Motor neuron (in vitro differentiated cells): ENCODE measurements around the gene ERC2. TPM values are rescaled to one million over a fixed set of nuclear protein-coding genes. Genes with fewer than 3 reads are reported as not detected.
A peak's percentile ranks its signal among the peaks of the same experiment; 100 is the strongest.

Source experiments
- ATAC-seq, 8 experiments: fragments of 200-7000 bp; cut with Tn5 transposase; replicated peaks in 6 of 8; 2 replicates each; pipeline ENCODE4 v1.8.0; 2021; ENCODE audit warnings: mild to moderate bottlenecking in 8 of 8, moderate library complexity in 8 of 8
- H3K27ac ChIP-seq, 2 donors: fragments of 250-450 bp; sonication (Bioruptor Pico); 2 replicates each; pipeline ENCODE4 v1.9.0; 2021; ENCODE audit warnings: antibody characterized with exemption in 2 of 2, mild to moderate bottlenecking in 2 of 2, moderate library complexity in 1 of 2
- H3K4me1 ChIP-seq, 2 donors: fragments of 250-450 bp; sonication (Bioruptor Pico); replicated peaks in 1 of 2; 2 replicates each; pipeline ENCODE4 v1.6.1; 2021; ENCODE audit warnings: antibody characterized with exemption in 2 of 2, mild to moderate bottlenecking in 2 of 2, moderate library complexity in 1 of 2
- H3K4me3 ChIP-seq, 5 donors: fragments of 250-450 bp; sonication (Bioruptor Pico); 2 replicates each; pipeline ENCODE4 v1.9.0; 2021; ENCODE audit warnings: antibody characterized with exemption in 5 of 5, mild to moderate bottlenecking in 5 of 5, moderate library complexity in 4 of 5
- WGBS, 10 experiments: fragments of 450-650 bp; shearing (Covaris generic); methylation state at CpG; one replicate each; pipeline ENCODE4 v1.0.0; 2022; 5-methylcytosine and 5-hydroxymethylcytosine counted together
- in situ Hi-C, 9 experiments: fragments of 400-800 bp; cut with MboI; loops; one replicate each; pipeline ENCODE4 v1.15.0; 2021; ENCODE audit warnings: low sequenced_read_pairs in 9 of 9, low pct_unique_long_range_greater_than_20kb in 2 of 9; ENCODE audit not compliant: unreplicated experiment in 9 of 9
- total RNA-seq, 8 experiments: library from RNA; unstranded; fragments of 300-600 nt; gene quantifications; 2 replicates each; pipeline versions ENCODE4 v1.2.3 to v1.2.4, GENCODE V29; 2022

ERC2 gene
- total RNA-seq, 8 experiments from 2014 or later: 1.0 to 28.0 (median 18.2) TPM

- no peak for ATAC-seq
Measured at GRCh38 chr3:55728461-55729100, 739.7 kb downstream of the ERC2 start.

GRCh38 chr3:55726501-55726775 lies 741.8 kb downstream of the ERC2 start:
- in situ Hi-C loops: loop anchor here in 2 of 9 experiments (25.0 kb wide), 3 partner anchors 239 to 864 kb away; partner anchors contain the start of gene WNT5A (in 1 of the 2)
- 40 to 100% (median 95%) methylated on average over 1 to 2 of the region's 2 CpGs; no CpG with 5 or more reads in 6 of the 10 experiments for WGBS, 10 experiments

More at GRCh38 chr3:55728461-55729100, 739.7 kb downstream of the ERC2 start:
- Histone ChIP-seq H3K4me1 (no peaks in the 10 kb centered on the region), H3K27ac (no peak overlapping the region), H3K4me3 (no peak overlapping the region)
- in situ Hi-C loops: loop anchor here in 2 of 9 experiments (25.0 kb wide), 3 partner anchors 241 to 866 kb away; partner anchors contain the start of gene WNT5A (in 1 of the 2)
- 10 to 100% (median 92%) methylated on average over 1 to 5 of the region's 5 CpGs; no CpG with 5 or more reads in 4 of the 10 experiments for WGBS, 10 experiments

GRCh38 chr3:55725681-55726500 lies 742.4 kb downstream of the ERC2 start:
- H3K4me3 ChIP-seq: no peak overlapping the region
- ATAC-seq: no peak
- 0 to 80% (median 13%) methylated on average over 1 to 3 of the region's 3 CpGs; no CpG with 5 or more reads in 3 of the 10 experiments for WGBS, 10 experiments
- in situ Hi-C loops: loop anchor here in 2 of 9 experiments (25.0 kb wide), 3 partner anchors 239 to 864 kb away; partner anchors contain the start of gene WNT5A (in 1 of the 2)
- no peak overlapping the region for H3K27ac ChIP-seq
- no peaks in the 10 kb centered on the region for H3K4me1 ChIP-seq

More at GRCh38 chr3:55726501-55726775, 741.8 kb downstream of the ERC2 start:
- no peak for ATAC-seq
- H3K4me3 ChIP-seq: no peak overlapping the region
- H3K27ac ChIP-seq: no peak overlapping the region
- H3K4me1 ChIP-seq: no peaks in the 10 kb centered on the region

GRCh38 chr3:55724821-55725220 lies 743.4 kb downstream of the ERC2 start:
- H3K4me3 ChIP-seq: no peak overlapping the region
- 0 to 100% (median 75%) methylated on average over 1 to 2 of the region's 2 CpGs; no CpG with 5 or more reads in 2 of the 10 experiments for WGBS, 10 experiments
- in situ Hi-C loops: loop anchor here in 2 of 9 experiments (25.0 kb wide), 3 partner anchors 238 to 863 kb away; partner anchors contain the start of gene WNT5A (in 2 of the 2)
- H3K27ac ChIP-seq: no peak overlapping the region
- no peaks in the 10 kb centered on the region for H3K4me1 ChIP-seq
- ATAC-seq: peak in 1 of 8 experiments; percentile 19

DNA sequence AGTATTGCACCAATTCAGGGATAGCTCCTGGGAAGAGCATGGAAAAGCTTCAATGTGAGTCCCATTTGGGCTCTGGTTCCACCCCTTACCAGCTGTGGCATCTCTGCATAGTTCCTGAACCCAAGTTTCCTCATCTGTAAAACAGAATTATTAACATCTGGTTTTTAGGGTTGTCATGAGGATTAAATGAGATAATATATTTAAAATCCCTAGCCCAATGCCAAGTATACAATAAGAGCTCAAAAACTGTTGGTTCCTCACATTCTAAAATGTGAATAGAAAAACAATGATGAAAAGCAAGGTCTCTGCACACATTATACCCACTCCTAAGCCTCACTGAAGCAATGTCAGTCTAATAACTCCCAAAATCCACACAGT lies 743.9 kb downstream of the ERC2 start:
- no peak for ATAC-seq
- Histone ChIP-seq H3K4me3 (no peak overlapping the region), H3K4me1 (peaks cover 0 to 2% of the 10 kb centered on the region in 2 donors), H3K27ac (no peak overlapping the region)
- in situ Hi-C loops: loop anchor here in 1 of 9 experiments (25.0 kb wide), 1 partner anchor 237 kb away; the partner anchor contains the start of gene WNT5A

DNA sequence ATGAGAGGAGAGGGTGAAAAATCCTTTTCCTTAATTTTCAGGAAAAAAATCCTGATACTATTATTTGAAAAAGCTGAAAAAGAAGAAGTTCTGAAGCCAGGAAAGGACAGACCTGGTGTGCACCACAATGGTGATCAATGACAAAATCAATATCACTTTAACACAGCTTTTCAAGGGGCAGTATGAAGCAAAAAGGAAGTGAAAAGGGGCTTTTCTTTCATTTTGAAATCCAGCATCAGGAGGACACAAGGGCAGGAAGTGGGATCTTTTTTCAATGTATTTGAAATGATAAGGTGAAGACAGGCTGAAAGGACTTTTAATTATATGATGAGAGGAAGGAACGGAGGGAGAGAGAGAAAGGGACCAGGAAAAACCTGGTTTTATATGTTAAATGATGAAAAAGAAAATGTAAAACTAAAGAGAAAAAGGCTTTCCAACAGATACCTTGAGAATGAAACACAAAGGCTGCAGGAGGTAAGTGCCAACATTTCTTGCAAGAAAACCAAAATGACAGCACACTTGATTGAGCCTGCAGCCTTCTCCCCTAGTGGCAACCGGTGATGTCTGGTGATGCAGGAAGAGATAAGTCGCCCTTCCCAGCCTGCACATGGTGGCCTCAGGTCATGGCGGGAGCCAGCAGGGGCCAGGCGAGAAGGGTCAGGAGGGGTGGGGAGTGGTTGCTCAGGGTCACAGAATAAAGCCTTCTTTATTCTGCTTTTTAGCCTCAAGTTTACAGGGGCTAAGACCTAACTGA lies 744.4 kb downstream of the ERC2 start:
- in situ Hi-C loops: loop anchor here in 1 of 9 experiments (25.0 kb wide), 1 partner anchor 237 kb away; the partner anchor contains the start of gene WNT5A
- 0 to 100% (median 68%) methylated on average over 1 to 5 of the region's 5 CpGs for WGBS, 10 experiments

GRCh38 chr3:55721716-55722484 lies 746.4 kb downstream of the ERC2 start:
- Histone ChIP-seq H3K27ac (no peak overlapping the region), H3K4me1 (peaks cover 0 to 2% of the 10 kb centered on the region in 2 donors), H3K4me3 (no peak overlapping the region)
- peak in 3 of 8 experiments; percentile 26 to 63 (median 51) for ATAC-seq
- in situ Hi-C loops: loop anchor here in 1 of 9 experiments (25.0 kb wide), 1 partner anchor 235 kb away; the partner anchor contains the start of gene WNT5A
- WGBS, 10 experiments: 21 to 100% (median 78%) methylated on average over 1 to 3 of the region's 5 CpGs; no CpG with 5 or more reads in 2 of the 10 experiments

More for the DNA sequence above, 744.4 kb downstream of the ERC2 start:
- ATAC-seq: no peak
- no peak overlapping the region for H3K27ac ChIP-seq
- H3K4me3 ChIP-seq: no peak overlapping the region
- peaks cover 0 to 2% of the 10 kb centered on the region in 2 donors for H3K4me1 ChIP-seq

DNA sequence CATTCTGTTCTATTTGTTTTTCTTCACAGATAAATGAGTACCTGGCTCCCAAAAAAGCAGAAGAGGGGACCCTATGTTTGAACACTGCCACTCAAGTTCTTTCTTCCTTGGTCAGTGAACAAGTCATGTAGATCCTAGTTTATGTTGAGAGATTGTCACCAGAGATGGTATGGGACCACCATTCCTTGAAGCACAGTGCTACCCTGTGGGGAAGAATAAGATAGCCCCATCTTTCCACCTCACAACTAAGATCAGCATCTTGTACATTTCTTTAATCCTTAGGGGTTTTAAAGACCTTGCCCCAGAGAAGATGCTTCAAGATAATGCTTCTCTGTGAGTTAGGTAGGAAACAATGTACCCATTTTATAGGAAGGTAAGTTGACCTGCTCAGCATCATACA lies 747.7 kb downstream of the ERC2 start:
- peak in 1 of 8 experiments; percentile 49 for ATAC-seq
- H3K27ac ChIP-seq: no peak overlapping the region
- H3K4me1 ChIP-seq: peaks cover 0 to 2% of the 10 kb centered on the region in 2 donors
- no peak overlapping the region for H3K4me3 ChIP-seq
- in situ Hi-C loops: loop anchor here in 1 of 9 experiments (25.0 kb wide), 1 partner anchor 233 kb away; the partner anchor contains the start of gene WNT5A

DNA sequence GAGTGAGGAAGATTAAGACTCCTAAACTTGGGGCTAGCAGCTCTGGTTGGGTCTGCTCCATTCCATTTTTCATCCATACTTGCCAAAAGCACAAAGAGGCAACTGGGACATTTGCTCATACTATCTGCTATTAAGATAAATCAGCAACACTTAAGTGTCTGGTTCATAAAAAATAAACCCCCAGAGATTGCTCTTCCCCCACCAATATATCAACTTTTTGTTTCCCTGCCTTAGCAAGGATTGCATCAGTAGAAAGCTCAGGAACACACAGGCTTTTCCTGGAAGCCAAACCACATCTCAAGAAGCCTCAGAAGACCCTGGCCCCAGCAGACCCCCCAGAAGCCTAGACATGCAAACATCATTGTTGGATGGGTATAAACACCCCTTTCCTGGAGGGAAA lies 748.8 kb downstream of the ERC2 start:
- Histone ChIP-seq H3K27ac (no peak overlapping the region), H3K4me3 (no peak overlapping the region), H3K4me1 (peaks cover 0 to 2% of the 10 kb centered on the region in 2 donors)
- ATAC-seq: peak in 1 of 8 experiments; percentile 22
- in situ Hi-C loops: loop anchor here in 1 of 9 experiments (25.0 kb wide), 1 partner anchor 232 kb away; the partner anchor contains the start of gene WNT5A

GRCh38 chr3:55719006-55719405 lies 749.3 kb downstream of the ERC2 start:
- WGBS, 10 experiments: 16 to 93% (median 72%) methylated on average over 1 to 3 of the region's 3 CpGs
- H3K4me1 ChIP-seq: peaks cover 0 to 2% of the 10 kb centered on the region in 2 donors
- no peak for ATAC-seq
- no peak overlapping the region for H3K27ac ChIP-seq
- H3K4me3 ChIP-seq: no peak overlapping the region
- in situ Hi-C loops: loop anchor here in 1 of 9 experiments (25.0 kb wide), 1 partner anchor 232 kb away; the partner anchor contains the start of gene WNT5A

GRCh38 chr3:55718521-55718921 lies 749.7 kb downstream of the ERC2 start:
- peaks cover 0 to 2% of the 10 kb centered on the region in 2 donors for H3K4me1 ChIP-seq
- in situ Hi-C loops: loop anchor here in 1 of 9 experiments (25.0 kb wide), 1 partner anchor 231 kb away; the partner anchor contains the start of gene WNT5A
- H3K4me3 ChIP-seq: no peak overlapping the region
- ATAC-seq: no peak
- H3K27ac ChIP-seq: no peak overlapping the region
- 9 to 100% (median 92%) methylated on average over 1 of the region's 1 CpG; no CpG with 5 or more reads in 4 of the 10 experiments for WGBS, 10 experiments
